ENCODE results near the gene NELL2.

DNA sequence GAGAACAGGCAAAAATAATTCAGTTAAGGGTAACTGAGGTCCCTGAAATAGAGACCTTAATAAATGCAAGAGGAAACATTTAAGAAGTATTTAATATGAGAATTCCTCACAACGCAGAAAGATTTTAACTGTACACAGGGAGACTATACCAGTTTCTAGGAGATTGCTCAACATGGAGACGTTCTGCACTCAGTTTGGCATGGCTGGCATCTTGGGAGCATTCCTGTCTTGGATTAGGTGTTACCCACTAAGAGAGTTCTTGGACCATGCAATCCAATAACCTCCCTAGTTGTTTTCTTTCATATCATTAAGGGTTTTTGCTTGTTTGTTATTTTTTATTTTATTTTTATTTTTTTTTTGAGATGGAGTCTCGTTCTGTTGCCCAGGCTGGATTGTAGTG lies 302.4 kb downstream of the NELL2 start:
- no peak for TF ChIP-seq CTCF (IDR thresholded peaks at IDR 0.05; ENCODE audit: low read depth, low read length, poor library complexity, severe bottlenecking)
- TF ChIP-seq EZH2phosphoT487 (IDR thresholded peaks at IDR 0.05; ENCODE audit: borderline replicate concordance, low read length): no peak

Data from DOHH2 (cell line).